Astrocyte of the cerebellum (primary cell): ENCODE results near the gene CAMTA1.

Source experiments
- DNase-seq: peaks from one replicate; pipeline ENCODE4 v3.0.0-alpha.2; 2011; ENCODE audit warnings: low read depth
- H3K4me3 ChIP-seq: 2 replicates; pipeline ENCODE4 v1.5.1; 2011; ENCODE audit warnings: mild to moderate bottlenecking, low read depth, low read length, moderate library complexity
- CTCF ChIP-seq: IDR thresholded peaks from 2 replicates; pipeline ENCODE4 v1.5.1; 2012; ENCODE audit warnings: low read length, low read depth, moderate library complexity, mild to moderate bottlenecking; ENCODE audit errors: missing control alignments
- in situ Hi-C: cut with HindIII; loops from 2 replicates; pipeline ENCODE4 v1.10.0; 2017; ENCODE audit warnings: low sequenced_read_pairs

The CAMTA1 gene

GRCh38 chr1:6923955-6924881, 139.0 kb downstream of the CAMTA1 start:
- TF ChIP-seq CTCF, result no peak
- in situ Hi-C loops, result no loop called here
- no peak overlapping the region for H3K4me3 ChIP-seq
- DNase-seq, result no peak

DNA sequence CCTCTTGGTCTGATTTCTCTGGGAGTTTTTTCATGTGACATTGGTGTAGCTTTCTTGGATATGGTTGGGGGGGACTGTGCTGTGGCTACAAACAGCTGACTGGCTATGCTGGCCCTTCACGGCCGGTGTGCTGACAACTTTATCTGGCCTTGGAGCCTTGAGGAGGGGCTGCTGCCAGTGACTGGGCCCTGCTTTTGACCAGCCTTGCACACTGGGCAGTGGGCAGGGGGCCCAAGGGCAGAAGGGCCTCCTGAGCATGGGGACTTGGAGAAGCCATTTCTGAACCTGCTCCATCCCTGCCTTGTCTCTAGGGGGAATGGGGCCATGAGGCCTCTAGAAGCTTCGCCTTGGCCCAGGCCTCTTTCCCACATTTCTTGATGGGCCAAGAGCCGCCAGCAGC, 139.6 kb downstream of the CAMTA1 start:
- DNase-seq, result no peak
- no peak for TF ChIP-seq CTCF
- no peak overlapping the region for H3K4me3 ChIP-seq
- in situ Hi-C loops, result no loop called here

- in situ Hi-C loops, result no loop called here
- DNase-seq, result no peak
These were observed 142.4 kb downstream of the CAMTA1 start for GRCh38 chr1:6927626-6928025.

DNA sequence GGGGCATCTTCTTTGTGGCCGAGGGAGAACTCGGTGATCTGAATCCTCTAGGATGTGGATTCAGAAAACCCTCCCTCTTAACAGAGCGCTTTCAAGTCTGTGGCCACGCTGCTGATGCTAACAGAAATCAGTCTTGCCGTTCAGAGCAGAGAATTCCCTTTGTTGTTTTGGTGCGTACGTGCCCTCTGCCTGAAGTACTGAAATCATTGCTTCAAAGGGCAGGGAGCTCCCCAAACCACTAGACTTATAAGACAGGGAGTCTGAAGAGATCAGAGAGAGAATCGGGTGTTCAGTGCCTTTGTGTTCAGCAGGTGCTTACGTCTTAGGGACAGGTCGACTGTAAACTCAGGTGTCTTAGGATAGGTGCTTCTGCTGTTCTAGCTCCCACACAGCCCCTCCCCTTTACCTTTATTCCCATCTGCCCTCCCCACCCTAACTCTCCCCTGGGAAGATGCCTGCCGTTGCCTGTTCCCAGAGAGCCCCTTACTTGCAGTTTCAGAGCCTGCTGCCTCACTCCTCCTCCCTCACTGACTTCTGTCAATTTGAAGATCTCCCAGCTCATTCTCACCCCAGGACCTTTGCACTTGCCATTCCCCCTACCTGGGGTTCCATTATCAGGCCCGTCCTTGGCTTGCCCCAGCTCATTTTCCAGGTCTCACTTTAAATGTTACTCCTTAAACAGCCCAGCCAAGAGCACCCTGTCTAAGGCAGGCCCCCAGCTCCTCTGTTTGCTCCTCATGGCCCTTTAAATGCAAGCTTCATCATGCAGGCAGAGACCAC, 143.0 kb downstream of the CAMTA1 start:
- in situ Hi-C loops, result no loop called here
- no peak for TF ChIP-seq CTCF
- no peak overlapping the region for H3K4me3 ChIP-seq
- DNase-seq, result no peak

More at GRCh38 chr1:6927626-6928025, 142.4 kb downstream of the CAMTA1 start:
- H3K4me3 ChIP-seq, result no peak overlapping the region
- TF ChIP-seq CTCF, result no peak

DNA sequence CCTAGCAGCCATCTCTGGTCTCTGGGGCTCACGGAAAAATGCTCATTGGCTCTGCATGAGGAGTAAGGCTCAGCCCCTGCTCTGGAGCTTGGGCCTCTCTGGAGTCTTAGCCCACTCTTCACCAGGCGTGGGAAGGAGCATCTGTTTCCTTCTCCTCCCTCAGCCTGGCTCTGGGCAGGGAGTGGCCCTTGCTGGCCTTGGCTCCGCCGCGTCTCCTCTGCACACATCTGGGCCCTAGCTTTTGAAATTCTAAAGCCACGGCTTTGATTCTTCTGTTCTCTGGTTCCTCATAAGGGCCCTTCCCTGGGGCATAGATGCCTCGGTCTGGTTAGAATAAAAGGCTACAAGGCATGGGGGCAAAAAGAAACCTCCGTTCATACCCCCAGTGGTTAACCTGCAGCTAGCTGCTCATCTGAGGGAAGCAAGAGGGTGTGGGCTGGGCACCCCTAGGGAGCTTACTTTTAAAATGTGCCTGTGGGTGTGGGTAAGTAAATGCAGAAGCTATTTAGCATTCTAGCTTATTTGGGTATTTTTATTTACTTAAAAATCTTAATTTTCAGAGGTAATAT, 145.6 kb downstream of the CAMTA1 start:
- in situ Hi-C loops, result no loop called here
- no peak for TF ChIP-seq CTCF
- DNase-seq, result no peak
- no peak overlapping the region for H3K4me3 ChIP-seq

- in situ Hi-C loops, result no loop called here
- no peak for TF ChIP-seq CTCF
- H3K4me3 ChIP-seq, result no peak overlapping the region
- DNase-seq, result no peak
These were observed 150.2 kb downstream of the CAMTA1 start for GRCh38 chr1:6935361-6935883.
